ENCODE data around the gene SLC32A1.

The SLC32A1 gene

DNA sequence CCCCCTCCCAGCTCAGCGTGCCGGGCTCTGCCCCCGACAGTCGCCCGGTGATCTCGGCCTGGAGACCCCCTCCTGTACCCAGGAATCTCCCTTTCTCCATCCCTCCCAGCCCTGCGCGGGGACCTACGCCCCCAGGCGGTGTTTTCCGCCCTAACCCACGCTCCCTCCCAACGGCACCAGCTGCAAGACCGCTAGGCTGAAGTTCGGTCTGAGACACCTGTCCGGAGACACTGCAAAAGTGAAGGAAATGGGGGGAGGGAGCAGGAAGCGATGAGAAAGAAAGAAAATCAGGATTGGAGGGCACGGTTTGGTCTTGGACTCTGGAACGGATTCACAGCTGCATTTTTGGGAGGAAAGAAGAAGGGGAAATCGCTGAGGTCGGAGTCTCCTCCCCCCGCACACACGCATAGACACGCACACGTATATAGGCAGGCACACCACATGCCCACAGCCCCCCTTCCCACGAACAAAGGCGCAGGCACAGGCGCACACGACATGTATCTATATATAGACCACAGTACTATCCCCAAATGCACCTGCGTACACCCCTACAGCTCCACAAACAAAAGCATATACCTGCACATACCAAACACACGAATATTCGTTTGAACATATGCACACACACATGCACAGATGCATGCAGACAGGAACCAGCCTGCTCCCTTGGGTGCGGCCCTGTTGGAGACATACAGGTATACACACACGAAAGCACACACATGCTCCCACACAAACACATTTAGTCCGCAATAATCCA is 1.0 kb downstream of the SLC32A1 start:
- no peak for DNase-seq (ENCODE audit: low read depth, low spot score)

DNA sequence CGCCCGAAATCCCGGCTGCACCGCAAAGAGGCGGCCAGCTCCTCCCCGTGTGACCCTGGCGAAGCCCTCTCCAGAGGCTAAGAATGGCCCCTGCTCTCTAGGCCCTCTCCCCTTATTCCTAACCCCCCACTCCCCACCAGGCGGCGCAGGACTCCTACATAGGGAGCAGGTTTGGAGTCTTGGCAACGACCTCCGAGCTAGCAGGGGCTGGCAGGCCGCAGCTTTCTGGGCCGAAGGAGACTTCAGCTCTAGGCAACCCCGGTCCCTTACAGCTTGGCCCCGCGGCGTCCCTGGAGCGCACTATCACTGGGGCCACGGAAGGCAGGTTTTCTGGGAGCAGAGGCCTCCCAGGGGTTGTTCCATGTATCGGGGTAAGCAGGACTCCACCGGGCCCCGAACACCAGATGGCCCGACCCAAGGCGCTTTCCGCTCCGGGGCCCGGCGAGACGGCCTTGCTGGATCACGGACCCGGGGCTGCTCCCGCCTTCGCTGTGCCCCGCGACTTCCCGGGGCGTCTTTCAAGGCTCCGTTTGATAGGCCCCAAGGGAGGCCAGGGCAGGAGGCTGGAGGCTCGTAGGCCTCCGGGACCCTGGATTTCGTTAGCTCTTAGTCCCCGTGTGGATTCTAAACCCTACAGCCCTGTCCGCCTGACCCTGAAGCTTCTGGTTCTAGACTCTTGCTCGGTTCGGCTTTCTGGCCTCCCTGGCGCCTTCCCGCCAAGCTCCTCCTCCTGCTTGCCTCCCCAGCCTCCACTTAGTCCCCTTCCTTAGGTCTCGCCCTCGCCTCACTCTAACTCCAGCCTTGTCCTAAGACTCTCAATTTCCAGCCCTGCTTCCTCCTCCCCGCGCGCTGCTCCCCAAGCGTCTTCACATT is 1.9 kb downstream of the SLC32A1 start:
- peak; percentile 49 for DNase-seq (ENCODE audit: low read depth, low spot score)

DNA sequence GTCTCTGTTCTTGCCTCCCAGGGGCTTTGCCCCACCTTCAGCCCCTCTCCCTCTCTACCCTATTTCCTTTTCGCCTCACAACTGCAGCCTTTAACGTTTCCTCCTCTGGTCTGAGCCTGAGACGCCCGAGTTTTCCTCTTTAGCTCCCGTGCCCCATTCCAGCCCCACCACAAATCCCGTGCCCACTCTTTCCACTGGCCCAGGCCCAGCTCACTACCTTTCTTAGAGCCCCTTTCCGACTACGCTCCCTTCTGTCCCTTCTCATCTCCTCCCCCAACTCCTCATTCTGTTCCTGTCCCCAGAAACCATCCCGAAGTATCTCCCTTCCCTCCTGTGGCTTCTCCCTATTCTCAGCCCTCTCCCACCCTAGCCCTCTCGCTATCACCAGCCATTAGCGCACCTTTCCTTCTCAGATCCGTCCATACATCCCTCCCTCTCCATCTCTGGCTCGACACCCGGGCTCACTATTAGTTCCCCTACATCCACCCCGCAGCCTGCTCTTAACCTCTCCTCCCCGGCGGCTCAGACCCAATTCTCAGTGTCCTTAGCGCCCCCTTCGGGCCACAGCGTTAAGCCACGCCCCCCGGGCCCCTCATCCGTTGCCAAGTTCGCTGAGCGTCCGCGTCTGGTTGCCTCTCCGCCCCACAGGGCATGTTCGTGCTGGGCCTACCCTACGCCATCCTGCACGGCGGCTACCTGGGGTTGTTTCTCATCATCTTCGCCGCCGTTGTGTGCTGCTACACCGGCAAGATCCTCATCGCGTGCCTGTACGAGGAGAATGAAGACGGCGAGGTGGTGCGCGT is 2.7 kb downstream of the SLC32A1 start:
- peak; percentile 30 for DNase-seq (ENCODE audit: low read depth, low spot score)

DNA sequence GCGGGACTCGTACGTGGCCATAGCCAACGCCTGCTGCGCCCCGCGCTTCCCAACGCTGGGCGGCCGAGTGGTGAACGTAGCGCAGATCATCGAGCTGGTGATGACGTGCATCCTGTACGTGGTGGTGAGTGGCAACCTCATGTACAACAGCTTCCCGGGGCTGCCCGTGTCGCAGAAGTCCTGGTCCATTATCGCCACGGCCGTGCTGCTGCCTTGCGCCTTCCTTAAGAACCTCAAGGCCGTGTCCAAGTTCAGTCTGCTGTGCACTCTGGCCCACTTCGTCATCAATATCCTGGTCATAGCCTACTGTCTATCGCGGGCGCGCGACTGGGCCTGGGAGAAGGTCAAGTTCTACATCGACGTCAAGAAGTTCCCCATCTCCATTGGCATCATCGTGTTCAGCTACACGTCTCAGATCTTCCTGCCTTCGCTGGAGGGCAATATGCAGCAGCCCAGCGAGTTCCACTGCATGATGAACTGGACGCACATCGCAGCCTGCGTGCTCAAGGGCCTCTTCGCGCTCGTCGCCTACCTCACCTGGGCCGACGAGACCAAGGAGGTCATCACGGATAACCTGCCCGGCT is 3.4 kb downstream of the SLC32A1 start:
- DNase-seq (ENCODE audit: low read depth, low spot score) = no peak

DNA sequence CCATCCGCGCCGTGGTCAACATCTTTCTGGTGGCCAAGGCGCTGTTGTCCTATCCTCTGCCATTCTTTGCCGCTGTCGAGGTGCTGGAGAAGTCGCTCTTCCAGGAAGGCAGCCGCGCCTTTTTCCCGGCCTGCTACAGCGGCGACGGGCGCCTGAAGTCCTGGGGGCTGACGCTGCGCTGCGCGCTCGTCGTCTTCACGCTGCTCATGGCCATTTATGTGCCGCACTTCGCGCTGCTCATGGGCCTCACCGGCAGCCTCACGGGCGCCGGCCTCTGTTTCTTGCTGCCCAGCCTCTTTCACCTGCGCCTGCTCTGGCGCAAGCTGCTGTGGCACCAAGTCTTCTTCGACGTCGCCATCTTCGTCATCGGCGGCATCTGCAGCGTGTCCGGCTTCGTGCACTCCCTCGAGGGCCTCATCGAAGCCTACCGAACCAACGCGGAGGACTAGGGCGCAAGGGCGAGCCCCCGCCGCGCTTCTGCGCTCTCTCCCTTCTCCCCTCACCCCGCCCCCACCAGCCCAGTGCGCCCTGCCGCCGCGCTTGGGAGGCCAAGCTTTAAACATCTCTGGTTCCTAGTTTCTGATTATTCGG is 4.0 kb downstream of the SLC32A1 start:
- DNase-seq (ENCODE audit: low read depth, low spot score) = no peak

DNA sequence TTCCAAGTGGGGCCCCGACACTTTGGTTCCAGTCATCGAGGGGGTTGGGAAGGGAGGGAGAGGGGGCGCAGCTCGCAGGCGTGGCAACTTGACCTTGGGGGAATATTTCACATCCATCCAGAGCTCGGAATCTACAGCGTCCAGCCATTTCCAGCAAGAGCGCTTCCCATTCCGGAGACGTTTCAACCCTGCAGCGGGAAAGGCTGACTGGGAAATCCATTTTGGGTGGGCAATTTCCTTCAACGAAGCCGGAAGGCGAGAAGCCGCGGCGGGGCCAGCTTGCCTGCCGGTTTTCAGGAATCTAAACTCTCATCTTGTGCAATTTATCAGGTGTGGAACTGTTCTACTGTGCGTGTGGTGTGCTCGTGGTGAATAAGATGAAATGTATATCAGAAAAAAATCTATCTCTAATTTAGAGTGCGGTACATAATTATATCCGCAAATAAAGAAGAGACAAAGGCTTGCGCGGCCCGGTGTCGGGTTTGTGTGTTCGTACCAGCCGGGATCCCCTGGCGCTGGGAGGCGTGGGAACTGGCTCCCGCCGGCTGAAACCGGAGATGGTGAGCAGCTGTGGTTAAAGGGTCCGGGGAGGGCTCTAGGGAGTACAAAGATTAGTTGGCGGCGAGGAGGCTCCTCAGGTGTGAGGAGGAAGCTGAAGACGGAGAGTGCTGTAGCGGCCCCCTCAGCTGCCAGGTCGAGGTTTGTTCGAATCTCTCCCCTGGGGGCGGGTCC is 4.8 kb downstream of the SLC32A1 start:
- DNase-seq (ENCODE audit: low read depth, low spot score) = no peak

DNA sequence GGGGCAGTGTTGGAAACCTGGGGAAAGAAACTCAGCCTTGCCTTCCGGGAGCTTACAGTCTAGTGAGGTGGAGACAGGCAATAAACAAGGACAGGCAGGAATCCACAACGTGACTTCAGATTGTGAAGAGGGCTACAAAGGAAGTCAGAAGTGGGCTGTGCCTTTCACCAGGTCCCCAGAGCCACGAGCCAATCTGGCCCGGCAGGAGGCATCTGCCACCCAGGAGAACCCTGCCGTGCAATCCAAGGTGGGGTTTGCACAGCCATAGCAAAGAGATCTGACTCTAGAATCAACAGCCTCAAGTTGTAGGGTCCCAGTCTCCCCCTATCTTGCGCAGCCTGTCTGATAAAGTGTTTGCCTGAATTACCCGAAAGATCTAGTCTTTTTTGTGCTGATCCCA is 5.5 kb downstream of the SLC32A1 start:
- no peak for DNase-seq (ENCODE audit: low read depth, low spot score)

DNA sequence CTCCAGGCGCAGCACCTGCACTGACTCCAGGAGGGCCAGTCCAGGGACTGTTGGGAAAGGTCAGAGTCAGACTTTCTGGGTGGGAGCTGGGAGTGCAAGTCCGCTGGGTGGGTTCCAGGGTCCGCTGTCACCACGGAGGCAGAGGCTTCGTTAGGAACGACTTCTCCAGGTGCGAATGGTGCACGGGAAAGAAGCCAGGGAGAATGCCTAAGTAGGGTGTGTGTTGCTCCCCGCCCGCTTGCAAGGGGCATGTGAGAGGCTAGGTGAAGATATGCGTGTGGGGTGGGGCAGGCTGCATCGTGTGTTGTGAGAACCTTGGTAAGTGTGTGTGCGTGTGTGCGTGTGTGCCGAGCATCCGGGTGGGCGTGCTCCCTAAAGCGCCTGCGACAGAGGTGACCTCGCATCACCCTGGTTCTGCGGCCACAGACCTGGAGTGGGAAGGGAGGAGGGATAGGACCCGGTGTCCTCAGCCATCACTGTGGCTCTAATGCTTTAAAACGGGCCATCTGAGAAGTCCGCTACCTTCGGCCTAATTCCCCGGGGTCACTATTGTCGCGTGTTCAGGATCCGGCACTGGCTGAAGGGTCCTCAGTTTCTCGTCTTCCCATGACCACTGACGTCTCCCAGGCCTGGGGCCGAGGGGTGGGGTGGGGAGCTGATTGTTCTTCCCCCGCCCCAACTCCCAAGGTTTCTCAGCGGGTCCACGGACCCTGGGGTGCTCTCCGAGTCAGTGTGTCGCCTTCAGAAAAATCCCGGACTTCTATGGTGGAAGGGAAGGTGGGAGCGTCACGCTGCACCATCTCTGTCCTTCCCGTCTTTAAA is 6.1 kb downstream of the SLC32A1 start:
- DNase-seq (ENCODE audit: low read depth, low spot score) = no peak

DNA sequence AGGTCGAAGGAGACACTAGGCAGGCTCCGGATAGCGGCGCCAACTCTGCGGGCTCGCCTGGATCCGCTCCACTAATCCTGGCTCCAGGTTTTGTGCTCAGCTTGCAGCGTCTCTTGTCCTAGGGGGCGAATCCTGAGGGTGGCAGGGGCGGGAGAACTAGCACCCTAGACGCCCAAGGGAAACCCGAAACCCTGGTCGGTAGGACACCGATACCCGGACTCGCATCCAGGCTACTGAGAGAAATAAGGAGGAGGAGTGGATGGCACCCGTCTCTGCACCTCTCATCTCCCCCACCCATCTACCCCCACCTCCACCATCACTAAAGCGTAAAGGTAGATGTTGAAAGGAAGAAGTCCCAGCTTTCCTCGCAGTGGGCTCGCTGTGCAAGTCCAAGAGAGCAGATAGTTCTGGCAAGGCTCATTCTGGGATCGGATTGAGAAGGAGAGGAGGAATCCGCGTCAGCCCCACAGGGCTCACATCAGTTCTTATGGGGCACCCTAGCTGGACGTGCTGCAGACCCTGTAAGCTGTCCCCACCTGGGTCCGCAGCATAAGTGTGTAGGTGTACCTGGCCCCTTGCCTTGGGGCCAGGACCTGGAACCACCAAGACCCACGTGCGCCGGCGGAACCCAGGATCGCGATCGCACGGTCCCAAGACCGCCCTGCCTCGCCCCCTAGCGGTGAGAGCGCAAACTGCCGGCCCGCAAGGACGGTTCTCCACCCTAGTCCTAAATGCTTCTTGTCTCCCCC is 6.9 kb downstream of the SLC32A1 start:
- DNase-seq (ENCODE audit: low read depth, low spot score) = peak; percentile 69

DNA sequence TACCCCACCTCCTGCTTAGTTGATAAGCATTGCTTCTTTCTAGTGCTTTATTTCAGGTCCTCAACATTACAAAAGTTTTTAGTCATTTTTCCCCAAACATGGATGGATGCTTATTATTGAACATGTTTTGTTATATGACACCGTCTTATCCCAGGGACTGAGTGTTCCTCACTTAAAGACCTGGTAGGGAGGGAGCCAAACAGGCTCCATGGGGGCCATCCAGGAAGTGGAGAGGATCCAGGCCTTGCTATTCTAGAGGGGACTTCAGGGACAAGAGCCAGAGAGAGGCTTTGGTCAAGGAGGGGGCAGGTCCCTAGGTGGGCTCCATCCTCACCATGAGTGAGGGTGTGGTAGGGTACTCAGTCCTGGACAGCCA is 7.4 kb downstream of the SLC32A1 start:
- no peak for DNase-seq (ENCODE audit: low read depth, low spot score)

DNA sequence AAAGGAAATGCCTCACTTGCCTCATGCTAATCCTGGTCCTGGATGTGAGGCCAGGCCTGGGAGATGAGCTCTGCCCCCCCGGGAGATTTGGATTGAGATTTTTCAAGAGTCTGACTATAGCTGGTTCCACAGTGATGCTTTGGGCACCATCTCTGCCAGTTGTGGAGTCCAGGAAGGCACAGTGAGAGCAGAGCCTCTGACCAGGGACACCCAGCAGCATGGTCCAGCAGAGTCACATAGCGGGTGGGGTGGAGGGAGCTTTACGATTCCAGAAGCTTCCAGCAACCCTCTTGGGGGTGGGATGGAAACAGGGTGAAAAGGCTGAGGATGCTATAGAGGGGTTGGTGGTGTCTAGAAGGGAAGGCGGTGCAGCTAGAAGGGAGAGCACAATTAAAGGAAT is 8.7 kb downstream of the SLC32A1 start:
- no peak for DNase-seq (ENCODE audit: low read depth, low spot score)

DNA sequence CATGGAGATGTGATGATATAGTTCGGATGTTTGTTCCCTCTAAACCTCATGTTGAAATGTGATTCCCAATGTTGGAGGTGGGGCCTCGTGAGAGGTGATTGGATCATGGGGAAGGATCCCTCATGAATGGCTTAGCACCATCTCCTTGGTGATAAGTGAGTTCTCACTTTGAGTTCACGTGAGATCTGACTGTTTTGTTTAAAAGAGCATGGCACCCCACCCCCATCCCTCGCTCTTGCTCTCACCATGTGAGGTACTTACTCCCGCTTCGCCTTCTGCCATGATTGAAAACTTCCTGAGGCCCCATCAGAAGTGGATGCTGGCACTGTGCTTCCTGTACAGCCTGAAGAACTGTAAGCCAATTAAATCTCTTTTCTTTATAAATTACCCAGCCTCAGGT is 10.9 kb downstream of the SLC32A1 start:
- DNase-seq (ENCODE audit: low read depth, low spot score) = no peak

DNA sequence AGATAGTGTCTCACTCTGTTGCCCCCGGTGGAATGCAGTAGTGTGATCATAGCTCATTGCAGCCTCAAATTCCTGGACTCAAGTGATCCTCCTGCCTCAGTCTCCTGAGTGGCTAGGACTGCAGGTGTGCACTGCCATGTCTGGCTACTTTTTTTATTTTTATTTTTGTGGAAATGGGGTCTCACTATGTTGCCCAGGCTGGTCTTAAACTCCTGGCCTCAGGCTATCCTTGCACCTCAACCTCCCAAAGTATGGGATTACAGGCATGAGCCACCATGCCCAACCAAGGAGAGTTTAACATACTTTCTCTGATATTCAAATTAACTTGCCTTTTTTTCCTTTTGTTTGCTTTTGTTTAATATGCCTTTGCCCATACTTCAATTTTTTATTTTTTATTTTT is 13.6 kb downstream of the SLC32A1 start:
- DNase-seq (ENCODE audit: low read depth, low spot score) = no peak

DNA sequence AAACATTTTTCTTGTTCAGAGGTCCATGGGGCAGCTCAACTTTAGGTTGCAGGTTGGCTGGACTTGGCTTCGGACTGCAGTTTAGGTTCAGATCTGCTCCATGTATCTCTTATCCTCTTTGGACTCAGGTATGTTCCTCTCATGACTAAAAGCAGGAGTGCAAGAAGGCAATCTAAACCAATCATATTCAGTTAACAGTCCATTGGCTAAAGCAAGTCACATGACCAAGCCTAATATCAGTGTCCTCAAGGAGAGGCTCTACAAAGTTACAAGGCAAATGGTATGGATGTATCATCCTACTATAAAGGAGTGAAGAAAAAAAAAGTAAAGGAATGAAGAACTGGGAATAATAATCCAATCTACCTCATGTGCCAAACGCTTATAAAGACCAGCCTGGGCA is 21.5 kb downstream of the SLC32A1 start:
- no peak for DNase-seq (ENCODE audit: low read depth, low spot score)

DNA sequence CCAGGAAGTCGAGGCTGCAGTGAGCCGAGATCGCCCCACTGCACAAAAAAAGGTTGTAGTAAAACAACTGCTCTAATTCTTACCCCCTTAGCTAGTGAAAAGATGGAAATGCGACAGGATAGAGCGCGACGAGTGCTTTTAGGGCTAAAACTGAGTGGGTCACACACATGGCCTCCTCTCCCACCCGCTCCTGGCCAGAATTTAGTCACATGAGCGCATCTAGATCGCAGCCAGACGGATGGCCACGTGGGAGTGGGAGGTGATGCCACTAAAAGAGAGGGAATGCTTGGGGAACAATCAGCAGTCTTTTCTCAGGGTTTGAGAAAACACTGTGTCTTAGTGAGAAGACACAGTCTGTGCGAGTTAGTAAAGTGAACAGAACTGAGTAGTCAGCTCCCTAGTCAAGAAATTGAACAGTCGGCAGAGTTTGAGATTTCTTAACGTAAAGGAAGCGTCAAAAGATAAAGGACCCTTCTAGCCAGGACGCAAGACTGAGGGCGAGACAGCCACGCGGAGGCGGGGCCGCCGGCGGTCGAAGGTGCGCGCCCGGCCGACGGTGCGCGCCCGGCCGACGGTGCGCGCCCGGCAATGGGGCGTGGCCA is 23.3 kb downstream of the SLC32A1 start:
- DNase-seq (ENCODE audit: low read depth, low spot score) = no peak

DNA sequence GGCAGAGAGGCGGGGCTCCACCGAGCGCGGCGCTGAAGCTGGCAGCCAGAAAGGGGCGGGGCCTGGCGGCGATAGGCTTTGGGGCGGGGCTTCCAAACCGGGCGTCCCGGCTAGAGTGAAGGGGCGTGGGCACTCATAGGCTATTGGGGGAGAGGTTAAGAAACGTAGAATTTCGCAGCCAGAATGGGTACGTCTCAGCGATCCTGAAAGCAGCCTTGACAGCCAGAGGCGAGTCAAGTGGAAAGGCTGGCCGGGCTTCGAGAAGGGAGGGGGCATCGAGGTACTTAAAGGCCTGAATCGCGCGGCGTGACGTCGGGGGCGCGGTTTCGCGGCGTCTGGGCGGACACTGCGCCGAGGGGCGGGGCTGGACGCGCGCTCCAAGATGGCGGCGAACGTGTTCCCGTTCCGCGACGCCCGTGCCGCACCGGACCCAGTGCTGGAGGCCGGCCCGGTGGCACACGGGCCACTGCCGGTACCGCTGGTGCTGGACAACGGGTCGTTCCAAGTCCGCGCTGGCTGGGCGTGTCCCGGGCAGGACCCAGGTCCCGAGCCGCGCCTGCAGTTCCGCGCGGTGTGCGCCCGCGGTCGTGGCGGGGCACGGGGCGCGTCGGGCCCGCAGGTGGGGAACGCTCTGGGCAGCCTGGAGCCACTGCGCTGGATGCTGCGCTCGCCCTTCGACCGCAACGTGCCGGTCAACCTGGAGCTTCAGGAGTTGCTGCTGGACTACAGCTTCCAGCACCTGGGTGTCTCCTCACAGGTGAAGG is 24.0 kb downstream of the SLC32A1 start, which contains the start of gene ACTR5:
ACTR5 (plus strand) TSS at position 364 of the 764 bp plus-strand sequence; CDS start at position 383, 19 bp downstream.
- DNase-seq (ENCODE audit: low read depth, low spot score) = peak; percentile 95

DNA sequence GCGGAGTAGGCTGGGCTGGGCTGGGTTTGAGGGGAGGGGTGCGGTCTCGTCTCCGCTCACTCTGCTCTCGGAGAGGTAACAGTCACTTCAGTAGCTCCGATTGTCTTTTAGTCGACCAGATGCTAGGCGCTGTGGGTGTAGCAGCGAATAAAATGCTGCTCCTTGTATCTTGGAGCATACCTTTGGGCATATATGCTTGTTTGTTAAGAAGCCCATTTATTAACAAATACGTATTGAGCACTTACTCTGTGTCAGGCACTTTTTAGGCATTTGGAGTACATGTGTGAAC is 24.5 kb downstream of the SLC32A1 start:
- no peak for DNase-seq (ENCODE audit: low read depth, low spot score)

DNA sequence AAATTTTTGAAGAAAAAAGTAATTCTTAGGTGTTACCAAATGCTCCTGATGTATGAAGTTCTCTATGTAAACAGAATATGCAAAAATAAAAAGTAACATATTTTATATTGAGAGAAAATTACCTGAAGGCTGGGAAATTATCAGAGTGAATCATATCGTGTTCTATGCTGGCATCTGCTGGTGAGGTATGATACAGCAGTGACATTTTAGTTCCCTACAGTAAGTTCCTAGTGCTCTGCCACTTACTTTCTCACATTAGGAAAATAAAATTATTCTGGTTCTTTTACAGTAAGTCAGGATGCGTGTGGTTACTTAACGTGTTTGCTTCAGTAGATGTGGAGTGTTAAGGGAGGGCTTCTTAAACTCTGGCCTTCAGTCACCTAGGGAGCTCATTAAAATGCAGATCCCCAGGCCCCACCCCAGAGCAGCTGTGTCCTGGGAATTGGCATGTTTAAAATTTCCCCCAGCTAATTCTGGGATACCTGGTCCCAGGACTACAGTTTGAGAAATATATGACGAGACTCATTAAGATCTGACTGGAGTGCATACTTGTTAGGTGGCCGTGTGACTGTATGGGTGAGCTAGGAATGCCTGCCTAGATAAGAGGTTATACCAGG is 27.2 kb downstream of the SLC32A1 start:
- peak; percentile 60 for DNase-seq (ENCODE audit: low read depth, low spot score)
